Ishikawa (cell line): ENCODE results near the gene ZCCHC24.

ENCODE experiments used
- EP300 ChIP-seq: IDR thresholded peaks from 2 replicates; pipeline ENCODE4 v1.6.1; 2012; ENCODE audit warnings: borderline replicate concordance
- FOXM1 ChIP-seq: IDR thresholded peaks from 2 replicates; pipeline ENCODE4 v1.6.1; 2012; ENCODE audit warnings: low read depth, borderline replicate concordance

The ZCCHC24 gene

GRCh38 chr10:79333513-79333912 lies 111.9 kb downstream of the ZCCHC24 start:
- TF ChIP-seq FOXM1, result no peak
- TF ChIP-seq EP300, result 0 out of 2 replicates have a peak, but pooled peaks have one; percentile 27
